HG02623 (cell line): ENCODE data around the gene PROZ.

Source experiments
- ATAC-seq: cut with Tn5 transposase; IDR thresholded peaks from one replicate; pipeline ENCODE4 v1.9.1; 2021; ENCODE audit warnings: moderate library complexity; ENCODE audit not compliant: unreplicated experiment

Gene PROZ

GRCh38 chr13:113139577-113139976 lies 18.9 kb upstream of the PROZ start:
- no peak for ATAC-seq

GRCh38 chr13:113140677-113141600 lies 17.5 kb upstream of the PROZ start:
- no peak for ATAC-seq

GRCh38 chr13:113141601-113141970 lies 16.9 kb upstream of the PROZ start:
- no peak for ATAC-seq

DNA sequence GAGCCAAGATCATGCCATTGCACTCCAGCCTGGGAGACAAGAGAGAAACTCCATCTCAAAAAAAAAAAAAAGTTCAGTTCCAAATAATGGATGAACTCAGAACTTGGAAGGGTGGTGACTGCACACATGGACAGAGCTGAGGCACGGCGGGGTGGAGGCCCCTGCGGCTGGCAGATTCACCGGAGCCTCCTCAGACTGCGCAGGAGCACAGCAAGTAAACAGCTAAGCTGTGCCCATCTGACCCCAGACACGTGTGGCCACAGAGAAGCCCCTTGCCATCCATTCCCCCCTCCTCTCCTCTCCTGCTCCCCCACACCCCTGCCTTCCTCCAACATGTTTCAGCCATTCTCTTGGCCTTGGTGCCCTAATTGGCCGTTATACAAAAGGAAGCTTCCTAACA lies 15.6 kb upstream of the PROZ start:
- no peak for ATAC-seq

DNA sequence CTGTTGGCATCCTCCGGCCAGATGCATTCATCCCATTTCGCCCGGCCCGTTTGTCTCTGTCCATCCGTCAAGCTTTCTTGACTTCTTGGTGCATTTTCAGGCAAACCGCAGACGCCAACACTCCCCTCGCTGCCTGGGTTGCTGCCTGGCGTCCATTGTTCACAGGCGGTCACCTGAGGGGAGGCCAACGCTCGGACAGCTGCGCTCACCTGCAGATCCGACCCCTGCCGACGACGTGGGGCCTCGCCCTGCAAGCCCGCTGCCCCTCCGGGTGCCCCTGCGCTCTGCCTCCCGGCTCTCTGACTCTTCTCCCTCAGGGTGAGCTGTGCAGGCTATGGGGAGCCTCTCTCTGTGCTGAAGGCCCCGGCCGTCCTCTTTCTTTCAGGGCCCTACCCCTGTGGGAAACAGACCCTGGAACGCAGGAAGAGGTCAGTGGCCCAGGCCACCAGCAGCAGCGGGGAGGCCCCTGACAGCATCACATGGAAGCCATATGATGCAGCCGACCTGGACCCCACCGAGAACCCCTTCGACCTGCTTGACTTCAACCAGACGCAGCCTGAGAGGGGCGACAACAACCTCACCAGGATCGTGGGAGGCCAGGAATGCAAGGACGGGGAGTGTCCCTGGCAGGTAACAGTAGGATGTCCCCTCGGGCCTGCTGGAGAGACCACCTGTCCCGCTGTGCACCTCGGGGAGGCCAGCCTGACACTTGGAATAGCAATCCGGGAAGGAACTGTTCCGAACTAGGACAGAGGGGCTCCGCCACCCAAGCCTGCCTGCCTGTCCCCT lies 14.8 kb upstream of the PROZ start:
- ATAC-seq: no peak

DNA sequence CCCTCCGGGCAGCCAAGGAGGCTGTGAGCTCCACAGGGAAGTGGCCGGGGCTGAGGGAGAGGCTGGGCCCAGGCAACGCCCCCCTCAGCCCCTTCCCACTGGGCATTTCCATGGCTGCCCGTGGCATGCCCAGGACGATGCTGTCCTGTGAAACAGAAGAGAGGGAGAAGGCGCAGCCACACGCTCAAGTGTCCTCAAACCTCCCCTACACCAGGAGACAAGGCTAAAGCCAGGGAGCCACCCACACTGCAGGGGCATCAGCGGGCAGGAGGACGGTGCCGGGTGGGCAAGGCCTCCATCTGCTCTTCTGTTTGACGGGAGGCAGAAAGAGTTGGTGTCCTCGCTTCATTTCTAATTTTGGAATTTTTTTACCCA lies 14.2 kb upstream of the PROZ start:
- ATAC-seq: no peak

- ATAC-seq: no peak
These were observed 13.0 kb upstream of the PROZ start for GRCh38 chr13:113145496-113145895.

- no peak for ATAC-seq
These were observed 12.4 kb upstream of the PROZ start for GRCh38 chr13:113145911-113146598.

GRCh38 chr13:113146750-113147149 lies 11.7 kb upstream of the PROZ start:
- ATAC-seq: no peak

GRCh38 chr13:113147206-113147605 lies 11.2 kb upstream of the PROZ start:
- ATAC-seq: no peak

DNA sequence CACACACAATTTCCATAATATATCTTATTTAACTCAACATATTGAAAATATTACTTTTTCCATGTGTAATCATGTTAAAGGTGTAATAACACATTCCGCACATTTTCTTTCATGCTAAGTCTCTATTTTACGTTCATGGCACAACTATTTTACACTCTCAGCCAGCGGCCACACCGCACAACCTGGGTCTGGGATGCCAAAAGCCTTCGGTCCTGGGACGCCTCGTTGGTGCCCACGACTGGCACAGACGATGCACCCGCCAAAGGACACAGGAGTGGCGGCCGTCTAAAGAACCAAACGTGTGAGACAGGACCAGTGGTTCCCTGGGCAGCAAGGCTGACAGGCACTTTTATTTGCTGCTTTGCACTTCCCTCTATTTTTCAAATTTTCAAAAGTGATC lies 10.0 kb upstream of the PROZ start:
- no peak for ATAC-seq

GRCh38 chr13:113148940-113149503 lies 9.4 kb upstream of the PROZ start:
- ATAC-seq: no peak

- ATAC-seq: no peak
These were observed 8.5 kb upstream of the PROZ start for GRCh38 chr13:113149711-113150549.

DNA sequence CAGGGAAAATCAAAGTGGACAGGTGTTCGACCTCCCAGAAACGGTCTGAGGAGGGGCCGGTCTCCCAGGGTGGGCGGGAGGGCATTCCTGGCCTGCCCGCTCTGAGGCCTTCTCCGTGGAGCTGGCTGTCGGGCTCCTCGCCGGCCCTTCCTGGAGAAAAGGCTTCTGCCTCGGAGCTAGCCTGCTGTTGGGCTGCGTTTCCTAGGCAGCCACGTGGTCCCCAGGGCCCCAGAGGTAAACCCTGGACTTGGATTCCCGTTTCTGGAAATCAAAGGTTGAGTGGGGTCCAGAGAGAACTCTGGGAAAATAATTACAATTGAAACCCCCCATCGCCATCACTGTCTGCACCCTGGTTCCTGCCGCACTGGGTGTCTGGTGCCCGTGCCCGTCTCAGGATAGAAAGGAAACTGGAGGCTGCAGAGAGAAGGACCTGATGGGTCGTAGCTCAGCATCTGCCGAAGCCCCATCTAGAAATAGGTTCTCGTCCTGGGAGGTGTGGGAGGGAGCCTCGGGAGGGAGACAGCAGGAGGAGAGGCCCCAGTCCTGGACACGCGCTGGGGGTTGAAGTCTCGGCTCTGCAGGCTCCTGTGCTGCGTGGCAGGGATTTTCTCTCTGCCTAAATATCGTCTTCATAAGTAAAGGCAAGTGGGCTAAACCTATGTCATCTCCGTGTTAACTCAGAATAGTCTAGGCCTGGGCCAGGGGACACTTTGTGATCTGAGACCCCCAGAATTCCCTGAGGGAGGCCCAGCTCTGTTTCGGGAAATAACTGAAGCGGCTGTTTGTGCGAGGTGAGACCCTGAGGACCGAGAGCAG lies 7.7 kb upstream of the PROZ start:
- ATAC-seq: no peak

DNA sequence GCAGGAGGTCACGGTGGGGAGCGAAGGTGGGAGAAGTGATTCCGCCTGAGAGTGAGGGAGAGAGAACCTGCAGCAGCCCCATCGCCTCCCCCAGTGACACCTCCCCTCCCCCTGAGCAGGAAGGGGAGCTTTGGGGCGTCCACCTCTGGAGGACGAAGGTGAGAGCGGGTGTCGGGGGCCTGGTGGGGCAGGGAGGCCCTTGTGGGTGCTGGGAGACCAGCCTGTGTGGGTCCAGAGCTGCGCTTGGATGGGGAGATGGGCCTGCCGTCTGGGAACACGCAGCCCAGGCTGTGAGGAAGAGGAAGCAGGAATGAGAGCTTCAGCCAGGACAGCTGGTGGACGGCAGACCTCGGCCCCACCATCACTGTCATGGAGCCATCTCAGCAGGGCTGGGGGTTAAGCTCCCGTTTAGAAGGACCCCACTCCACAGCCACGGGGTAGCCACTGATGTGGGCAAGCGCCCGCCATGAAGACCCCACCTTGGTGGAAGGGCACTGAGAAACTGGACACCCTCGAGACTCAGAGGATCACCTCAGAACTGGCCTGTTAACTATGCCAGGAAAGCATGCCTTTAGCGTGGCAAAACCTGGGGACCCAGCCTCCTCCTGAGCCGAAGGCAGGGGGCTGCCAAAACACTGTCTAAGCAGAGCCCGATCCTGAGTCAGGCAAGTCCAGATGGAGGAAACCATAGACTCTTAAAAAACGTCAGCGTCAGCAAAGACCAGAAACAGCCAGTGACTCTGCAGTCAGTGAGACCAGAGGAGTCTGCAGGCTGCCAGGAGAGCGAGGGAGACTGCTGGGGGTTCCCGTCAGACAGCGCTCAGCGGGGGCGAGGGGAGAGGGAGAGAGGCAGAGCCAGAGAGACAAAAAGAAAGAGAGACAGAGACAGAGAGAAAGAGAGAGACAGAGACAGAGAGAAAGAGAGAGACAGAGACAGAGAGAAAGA lies 6.4 kb upstream of the PROZ start:
- ATAC-seq: no peak

DNA sequence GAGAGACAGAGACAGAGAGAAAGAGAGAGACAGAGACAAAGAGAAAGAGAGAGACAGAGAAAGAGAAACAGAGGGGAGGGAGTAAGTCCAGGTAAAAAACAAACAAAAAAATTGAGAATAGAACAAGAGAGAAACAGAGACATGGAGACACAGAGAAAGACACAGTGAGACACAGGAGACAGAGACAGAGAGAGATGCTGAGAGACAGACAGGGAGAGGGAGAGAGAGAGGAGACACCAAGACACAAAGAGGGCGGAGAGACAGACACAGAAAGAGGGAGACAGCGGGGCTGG lies 5.8 kb upstream of the PROZ start:
- no peak for ATAC-seq

DNA sequence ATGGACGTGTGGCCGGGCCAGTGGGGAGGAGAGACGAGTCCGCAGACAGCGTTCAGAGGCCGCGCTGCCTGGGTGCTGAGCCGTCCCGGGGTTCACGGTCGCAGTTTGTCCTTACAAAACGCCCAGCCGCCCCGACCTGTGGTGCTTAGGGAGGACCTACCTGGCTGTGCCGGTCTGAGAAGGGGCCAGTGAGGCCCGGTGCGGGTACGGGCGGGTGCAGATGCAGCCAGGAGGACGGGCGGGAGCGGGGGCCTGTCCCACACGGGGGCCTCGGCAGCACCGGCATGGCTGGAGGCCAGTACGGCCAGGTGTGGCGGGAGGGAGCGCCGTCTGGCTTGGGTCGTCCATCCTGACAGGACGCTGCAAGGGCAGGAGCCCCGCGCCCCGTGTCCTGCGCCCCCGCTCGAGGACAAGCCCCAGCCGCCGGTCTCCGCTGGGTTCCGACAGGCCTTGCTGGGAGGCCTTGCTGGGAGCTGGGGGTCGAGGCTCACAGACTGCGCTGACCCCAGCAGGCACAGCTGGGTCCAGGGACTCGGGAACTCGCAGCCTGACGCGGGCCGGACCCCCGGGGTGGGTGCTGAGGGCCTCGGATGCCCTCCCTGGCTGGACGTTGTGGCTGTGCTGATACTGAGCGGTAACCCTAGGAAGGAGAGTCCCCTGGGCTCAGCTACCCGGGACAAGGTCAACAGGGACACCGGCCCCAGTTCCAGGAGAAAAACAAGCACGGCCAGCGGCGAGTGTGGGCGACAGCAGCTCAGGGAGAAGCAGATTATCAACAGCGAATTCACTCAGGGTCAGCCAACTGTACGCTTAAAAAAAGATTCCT lies 5.3 kb upstream of the PROZ start:
- peak; percentile 21 for ATAC-seq
